A549 (cell line): ENCODE results near the gene PYGO1. TPM values are rescaled to one million over a fixed set of nuclear protein-coding genes. Genes with fewer than 3 reads are reported as not detected.

ENCODE experiments used
- ATAC-seq, 2 experiments: fragments of 200-7000 bp in 1 of 2; fragments of >200 bp in 1 of 2; cut with Nextera tagmentation in 1 of 2; cut with Tn5 transposase in 1 of 2; 3 replicates each; pipeline versions ENCODE4 v1.8.0 to v1.9.1; 2018 to 2020; ENCODE audit warnings: mild to moderate bottlenecking in 1 of 2, moderate library complexity in 1 of 2
- CTCF ChIA-PET: fragments of 300-600 bp; sonication (Branson Sonifier 250); formaldehyde crosslinking; extraction: SDS; loops from one replicate; lab custom pipeline; 2021; ENCODE audit warnings: antibody characterized with exemption, inconsistent platforms; lab: Yijun Ruan, JAX
- POLR2A ChIA-PET: fragments of 350-600 bp; formaldehyde crosslinking; extraction: SDS; loops from one replicate; lab custom pipeline; 2021; ENCODE audit warnings: antibody characterized with exemption, inconsistent platforms; lab: Yijun Ruan, JAX
- DNase-seq, 2 experiments: peaks; one replicate each; pipeline versions ENCODE4 v3.0.0 to v3.0.0-alpha.2; 2011 to 2016; ENCODE audit warnings: low read depth in 1 of 2, low spot score in 1 of 2
- FAIRE-seq: peaks from 2 replicates; lab custom pipeline; 2011; peaks lifted over from hg19 to GRCh38; lab: Jason Lieb, UNC
- H3K27ac ChIP-seq, 2 experiments: fragments of >200 bp; sonication (Bioruptor Twin); formaldehyde crosslinking; 3 replicates each; pipeline ENCODE4 v1.5.1; 2016 to 2017
- H3K4me1 ChIP-seq: fragments of >200 bp; sonication (Bioruptor Twin); formaldehyde crosslinking; 3 replicates; pipeline ENCODE4 v1.6.1; 2016
- H3K4me2 ChIP-seq: fragments of >200 bp; sonication (Bioruptor Twin); formaldehyde crosslinking; 3 replicates; pipeline ENCODE4 v1.6.1; 2016
- H3K4me3 ChIP-seq: fragments of >200 bp; sonication (Bioruptor Twin); formaldehyde crosslinking; 3 replicates; pipeline ENCODE4 v1.5.1; 2016
- H3K9me3 ChIP-seq: fragments of >200 bp; sonication (Bioruptor Twin); formaldehyde crosslinking; 3 replicates; pipeline ENCODE4 v1.6.1; 2016
- E2F6 ChIP-seq: IDR thresholded peaks from 2 replicates; pipeline ENCODE4 v1.6.1; 2012; ENCODE audit warnings: low read depth, borderline replicate concordance
- EHF ChIP-seq: fragments of 250-450 bp; sonication (Bioruptor Pico); IDR thresholded peaks from 2 replicates; pipeline ENCODE4 v1.5.0; 2020; ENCODE audit warnings: mild to moderate bottlenecking
- EP300 ChIP-seq, 2 experiments: fragments of >200 bp; sonication (Bioruptor Twin); formaldehyde crosslinking; IDR thresholded peaks; 2 replicates in 1 of 2; 3 replicates in 1 of 2; pipeline ENCODE4 v1.6.1; 2016 to 2017
- FOSB ChIP-seq: fragments of 250-450 bp; sonication (Bioruptor Pico); IDR thresholded peaks from 2 replicates; pipeline ENCODE4 v1.5.0; 2020; ENCODE audit warnings: mild to moderate bottlenecking, moderate library complexity
- HES2 ChIP-seq: fragments of >200 bp; sonication (Bioruptor Twin); formaldehyde crosslinking; IDR thresholded peaks from 2 replicates; pipeline ENCODE4 v1.6.1; 2016
- HEYL ChIP-seq: fragments of 250-450 bp; sonication (Bioruptor Pico); IDR thresholded peaks from 2 replicates; pipeline ENCODE4 v1.8.0; 2021; ENCODE audit warnings: mild to moderate bottlenecking, moderate library complexity
- HOXB13 ChIP-seq: fragments of 250-450 bp; sonication (Bioruptor Pico); IDR thresholded peaks from 2 replicates; pipeline ENCODE4 v1.5.0; 2020; ENCODE audit warnings: low read depth, mild to moderate bottlenecking, moderate library complexity
- HOXB5 ChIP-seq: fragments of 250-450 bp; sonication (Bioruptor Pico); IDR thresholded peaks from 2 replicates; pipeline ENCODE4 v1.5.0; 2020; ENCODE audit warnings: mild to moderate bottlenecking, moderate library complexity
- JUNB ChIP-seq: fragments of >200 bp; sonication (Bioruptor Twin); formaldehyde crosslinking; IDR thresholded peaks from 2 replicates; pipeline ENCODE4 v1.6.1; 2016
- MAZ ChIP-seq: fragments of 150-350 bp; IDR thresholded peaks from 2 replicates; pipeline ENCODE4 v1.6.1; 2014; ENCODE audit warnings: antibody characterized with exemption, low read depth, low read length, borderline replicate concordance
- MYC ChIP-seq: IDR thresholded peaks from 2 replicates; pipeline ENCODE4 v1.6.1; 2012; ENCODE audit warnings: mild to moderate bottlenecking, inconsistent platforms, low read length, improper control_type of control experiment, borderline replicate concordance
- RAD21 ChIP-seq, 2 experiments: fragments of >200 bp in 1 of 2; sonication (Bioruptor Twin) in 1 of 2; formaldehyde crosslinking in 1 of 2; IDR thresholded peaks in 1 of 2; conservative IDR thresholded peaks in 1 of 2; 2 replicates in 1 of 2; 3 replicates in 1 of 2; pipeline ENCODE4 v1.6.1; 2012 to 2018; ENCODE audit warnings: inconsistent platforms in 1 of 2
- RARB ChIP-seq: fragments of 250-450 bp; sonication (Bioruptor Pico); IDR thresholded peaks from 2 replicates; pipeline ENCODE4 v1.8.0; 2021; ENCODE audit warnings: mild to moderate bottlenecking, moderate library complexity
- RFX5 ChIP-seq: fragments of 450-650 bp; IDR thresholded peaks from 2 replicates; pipeline ENCODE4 v1.7.1; 2014; ENCODE audit warnings: antibody characterized with exemption, mild to moderate bottlenecking, moderate library complexity
- SMC3 ChIP-seq: fragments of >200 bp; sonication (Bioruptor Twin); formaldehyde crosslinking; IDR thresholded peaks from 3 replicates; pipeline ENCODE4 v1.6.1; 2018; ENCODE audit warnings: inconsistent platforms
- TP53 ChIP-seq: fragments of 250-450 bp; sonication (Bioruptor Pico); IDR thresholded peaks from 2 replicates; pipeline ENCODE4 v1.5.0; 2021; ENCODE audit warnings: mild to moderate bottlenecking, moderate library complexity
- ZNF302 ChIP-seq: fragments of 250-450 bp; sonication (Bioruptor Pico); IDR thresholded peaks from 2 replicates; pipeline ENCODE4 v1.9.0; 2021; ENCODE audit warnings: inconsistent platforms, mild to moderate bottlenecking, moderate library complexity
- WGBS: methylation state at CpG from one replicate; pipeline ENCODE4 v1.1.6; 2017; ENCODE audit errors: missing lambda C conversion rate; 5-methylcytosine and 5-hydroxymethylcytosine counted together
- polyA plus RNA-seq, 4 experiments: library from polyadenylated mRNA; depleted of rRNA in 3 of 4; stranded (reverse); fragments of >200 nt; fragmentation: RNase III in 1 of 4; extraction: RNeasy Plus Mini Kit Qiagen cat#74134 plus additional on column Dnase treatment in 1 of 4; gene quantifications; 2 replicates in 3 of 4; 3 replicates in 1 of 4; pipeline ENCODE4 v1.2.3, GENCODE V29; 2011 to 2017
- TF ChIP-seq, protein P1 (sequence below): IDR thresholded peaks from 2 replicates; pipeline ENCODE4 v1.6.1; 2012
- TF ChIP-seq, protein P2 (sequence below): fragments of >200 bp; sonication (Bioruptor Twin); formaldehyde crosslinking; IDR thresholded peaks from 3 replicates; pipeline ENCODE4 v1.5.1; 2016
- TF ChIP-seq, protein P3 (sequence below): fragments of 200-600 bp; sonication (generic); IDR thresholded peaks from 2 replicates; pipeline ENCODE4 v1.6.1; 2016; ENCODE audit warnings: antibody characterized with exemption, mild to moderate bottlenecking, moderate library complexity
- TF ChIP-seq, protein P4 (sequence below): fragments of 250-450 bp; sonication (Bioruptor Pico); IDR thresholded peaks from 2 replicates; pipeline ENCODE4 v1.5.0; 2020; ENCODE audit warnings: low read depth, mild to moderate bottlenecking, moderate library complexity

The PYGO1 gene
- polyA plus RNA-seq, 2 of the 4 experiments (the other 2 are of a cell fraction) = 6.6 to 13.9 TPM

DNA sequence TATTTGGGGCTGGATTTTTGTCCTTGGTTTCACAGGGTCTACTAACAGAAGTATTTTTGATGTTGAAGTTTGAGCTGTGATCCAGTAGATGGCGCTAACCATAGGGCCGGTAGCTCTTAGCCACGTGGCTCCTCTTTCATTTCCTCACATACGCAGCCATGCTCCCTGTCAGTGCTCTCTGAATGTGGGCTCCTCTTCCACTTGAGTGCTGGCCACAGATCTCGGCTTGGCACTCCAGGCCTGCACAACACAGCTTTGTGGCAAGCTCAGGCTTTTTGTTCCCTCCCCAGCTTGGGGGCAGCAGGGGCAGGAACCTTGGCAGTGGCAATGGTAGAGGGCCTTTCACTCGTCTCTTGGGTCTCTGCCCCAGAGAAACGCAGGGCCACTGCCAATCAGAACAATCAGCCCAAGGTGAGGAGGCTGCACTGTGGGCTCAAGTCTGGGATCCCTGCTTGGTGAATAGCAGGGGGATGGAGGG lies 61.5 kb downstream of the PYGO1 start:
- Histone ChIP-seq H3K27ac (peak overlapping the region in 1 of 2 experiments; percentile 45; a peak in 2 of 6 replicates), H3K4me1 (peaks cover 6% of the 10 kb centered on the region; the same call in 2 of the 3 replicates), H3K4me3 (no peak overlapping the region), H3K4me2 (no peak overlapping the region), H3K9me3 (peaks cover 18% of the 10 kb centered on the region; the same call in 1 of the 3 replicates)
- WGBS = 47% methylated on average over 7 of the region's 7 CpGs
- FAIRE-seq (no peak), ATAC-seq (peak in 1 of 2 experiments; percentile 85; a peak in 3 of 6 replicates), DNase-seq (peak; percentile 26 to 69)
- CTCF ChIA-PET = interaction anchor here (0.5 to 3.3 kb wide), 10 partner anchors 9 to 119 kb away, joined by 3 to 12 read pairs (median 4); partner anchors contain the start of gene CCPG1
- POLR2A ChIA-PET = interaction anchor here (0.6 to 1.4 kb wide), 2 partner anchors 29 to 103 kb away, joined by 3 read pairs; no protein-coding TSS in a partner anchor
- TF ChIP-seq RFX5 = no peak
- TF ChIP-seq, protein P1, sequence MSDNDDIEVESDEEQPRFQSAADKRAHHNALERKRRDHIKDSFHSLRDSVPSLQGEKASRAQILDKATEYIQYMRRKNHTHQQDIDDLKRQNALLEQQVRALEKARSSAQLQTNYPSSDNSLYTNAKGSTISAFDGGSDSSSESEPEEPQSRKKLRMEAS = peak; percentile 97
- peak in 1 of 2 experiments; percentile 52; a peak in 2 of 5 replicates for TF ChIP-seq RAD21 (conservative IDR thresholded peaks at IDR 0.05 in 1 of 2, IDR thresholded peaks at IDR 0.05 in 1 of 2)
- peak; percentile 25; the same call in 1 of the 3 replicates for TF ChIP-seq SMC3
- TF ChIP-seq E2F6 = peak; percentile 81; the same call in 1 of the 2 replicates
- peak; percentile 78; the same call in 1 of the 2 replicates for TF ChIP-seq MYC
- no peak for TF ChIP-seq MAZ
- no peak for TF ChIP-seq HOXB5
- TF ChIP-seq, protein P2, sequence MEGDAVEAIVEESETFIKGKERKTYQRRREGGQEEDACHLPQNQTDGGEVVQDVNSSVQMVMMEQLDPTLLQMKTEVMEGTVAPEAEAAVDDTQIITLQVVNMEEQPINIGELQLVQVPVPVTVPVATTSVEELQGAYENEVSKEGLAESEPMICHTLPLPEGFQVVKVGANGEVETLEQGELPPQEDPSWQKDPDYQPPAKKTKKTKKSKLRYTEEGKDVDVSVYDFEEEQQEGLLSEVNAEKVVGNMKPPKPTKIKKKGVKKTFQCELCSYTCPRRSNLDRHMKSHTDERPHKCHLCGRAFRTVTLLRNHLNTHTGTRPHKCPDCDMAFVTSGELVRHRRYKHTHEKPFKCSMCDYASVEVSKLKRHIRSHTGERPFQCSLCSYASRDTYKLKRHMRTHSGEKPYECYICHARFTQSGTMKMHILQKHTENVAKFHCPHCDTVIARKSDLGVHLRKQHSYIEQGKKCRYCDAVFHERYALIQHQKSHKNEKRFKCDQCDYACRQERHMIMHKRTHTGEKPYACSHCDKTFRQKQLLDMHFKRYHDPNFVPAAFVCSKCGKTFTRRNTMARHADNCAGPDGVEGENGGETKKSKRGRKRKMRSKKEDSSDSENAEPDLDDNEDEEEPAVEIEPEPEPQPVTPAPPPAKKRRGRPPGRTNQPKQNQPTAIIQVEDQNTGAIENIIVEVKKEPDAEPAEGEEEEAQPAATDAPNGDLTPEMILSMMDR = peak; percentile 41; the same call in 2 of the 3 replicates
- TF ChIP-seq TP53 (CRISPR knock-in tag) = no peak

DNA sequence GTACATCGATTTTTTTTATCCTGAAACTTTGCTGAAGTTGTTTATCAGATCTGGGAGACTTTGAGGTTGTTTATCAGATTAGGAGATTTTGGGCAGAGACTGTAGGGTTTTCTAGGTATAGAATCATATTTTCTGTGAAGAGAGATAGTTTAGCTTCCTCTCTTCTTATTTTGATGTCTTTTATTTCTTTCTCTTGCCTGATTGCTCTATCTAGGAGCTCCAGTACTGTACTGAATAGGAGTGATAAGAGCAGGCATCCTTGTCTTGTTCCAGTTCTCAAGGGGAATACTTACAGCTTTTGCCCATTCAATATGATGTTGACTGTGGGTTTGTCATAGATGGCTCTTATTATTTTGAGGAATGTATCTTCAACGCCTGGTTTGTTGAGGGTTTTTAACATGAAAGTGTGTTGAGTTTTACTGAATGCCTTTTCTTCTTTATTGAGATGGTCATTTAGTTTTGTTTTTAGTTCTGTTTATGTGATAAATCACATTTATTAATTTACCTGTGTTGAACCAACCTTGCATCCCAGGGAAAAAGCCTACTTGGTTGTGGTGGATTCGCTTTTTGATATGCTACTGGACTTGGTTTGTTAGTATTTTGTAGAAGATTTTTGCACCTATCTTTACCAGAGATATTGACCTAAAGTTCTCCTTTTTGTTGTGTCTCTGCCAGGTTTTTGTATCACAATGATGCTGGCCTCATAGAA lies 65.2 kb downstream of the PYGO1 start:
- FAIRE-seq = no peak
- no peak overlapping the region for H3K4me2 ChIP-seq
- WGBS = 35% methylated on average over 3 of the region's 3 CpGs
- CTCF ChIA-PET = interaction anchor here (1.6 kb wide), 1 partner anchor 8 kb away, joined by 3 read pairs; no protein-coding TSS in a partner anchor
- ATAC-seq = no peak
- H3K4me1 ChIP-seq = no peaks in the 10 kb centered on the region
- TF ChIP-seq RAD21 (conservative IDR thresholded peaks at IDR 0.05 in 1 of 2, IDR thresholded peaks at IDR 0.05 in 1 of 2) = no peak
- no peak for TF ChIP-seq MYC
- no peak for TF ChIP-seq JUNB
- TF ChIP-seq FOSB (CRISPR knock-in tag) = no peak
- TF ChIP-seq HEYL (CRISPR knock-in tag) = no peak
- TF ChIP-seq EHF (CRISPR knock-in tag) = no peak
- no peak overlapping the region for H3K4me3 ChIP-seq
- H3K27ac ChIP-seq = no peak overlapping the region
- POLR2A ChIA-PET = no interaction called here
- H3K9me3 ChIP-seq = peaks cover 18% of the 10 kb centered on the region; the same call in 1 of the 3 replicates
- DNase-seq = no peak

- no peak overlapping the region for H3K4me3 ChIP-seq
- no peaks in the 10 kb centered on the region for H3K4me1 ChIP-seq
- peak; percentile 56 to 60; a peak in 4 of 6 replicates for ATAC-seq
- H3K4me2 ChIP-seq = no peak overlapping the region
- FAIRE-seq = no peak
- 22% methylated on average over 2 of the region's 2 CpGs for WGBS
- peaks cover 15% of the 10 kb centered on the region; the same call in 1 of the 3 replicates for H3K9me3 ChIP-seq
- ChIA-PET CTCF (interaction anchor here (1.5 to 3.0 kb wide), 2 partner anchors 8 to 12 kb away, joined by 3 to 8 read pairs; no protein-coding TSS in a partner anchor), POLR2A (no interaction called here)
- H3K27ac ChIP-seq = no peak overlapping the region
- no peak for DNase-seq
- TF ChIP-seq HES2 (no peak), TP53 (CRISPR knock-in tag) (no peak), RARB (CRISPR knock-in tag) (no peak), EP300 (IDR thresholded peaks at IDR 0.05) (no peak), ZNF302 (no peak), E2F6 (no peak), HOXB13 (no peak)
- TF ChIP-seq, protein P3, sequence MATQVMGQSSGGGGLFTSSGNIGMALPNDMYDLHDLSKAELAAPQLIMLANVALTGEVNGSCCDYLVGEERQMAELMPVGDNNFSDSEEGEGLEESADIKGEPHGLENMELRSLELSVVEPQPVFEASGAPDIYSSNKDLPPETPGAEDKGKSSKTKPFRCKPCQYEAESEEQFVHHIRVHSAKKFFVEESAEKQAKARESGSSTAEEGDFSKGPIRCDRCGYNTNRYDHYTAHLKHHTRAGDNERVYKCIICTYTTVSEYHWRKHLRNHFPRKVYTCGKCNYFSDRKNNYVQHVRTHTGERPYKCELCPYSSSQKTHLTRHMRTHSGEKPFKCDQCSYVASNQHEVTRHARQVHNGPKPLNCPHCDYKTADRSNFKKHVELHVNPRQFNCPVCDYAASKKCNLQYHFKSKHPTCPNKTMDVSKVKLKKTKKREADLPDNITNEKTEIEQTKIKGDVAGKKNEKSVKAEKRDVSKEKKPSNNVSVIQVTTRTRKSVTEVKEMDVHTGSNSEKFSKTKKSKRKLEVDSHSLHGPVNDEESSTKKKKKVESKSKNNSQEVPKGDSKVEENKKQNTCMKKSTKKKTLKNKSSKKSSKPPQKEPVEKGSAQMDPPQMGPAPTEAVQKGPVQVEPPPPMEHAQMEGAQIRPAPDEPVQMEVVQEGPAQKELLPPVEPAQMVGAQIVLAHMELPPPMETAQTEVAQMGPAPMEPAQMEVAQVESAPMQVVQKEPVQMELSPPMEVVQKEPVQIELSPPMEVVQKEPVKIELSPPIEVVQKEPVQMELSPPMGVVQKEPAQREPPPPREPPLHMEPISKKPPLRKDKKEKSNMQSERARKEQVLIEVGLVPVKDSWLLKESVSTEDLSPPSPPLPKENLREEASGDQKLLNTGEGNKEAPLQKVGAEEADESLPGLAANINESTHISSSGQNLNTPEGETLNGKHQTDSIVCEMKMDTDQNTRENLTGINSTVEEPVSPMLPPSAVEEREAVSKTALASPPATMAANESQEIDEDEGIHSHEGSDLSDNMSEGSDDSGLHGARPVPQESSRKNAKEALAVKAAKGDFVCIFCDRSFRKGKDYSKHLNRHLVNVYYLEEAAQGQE = no peak
- TF ChIP-seq, protein P4, sequence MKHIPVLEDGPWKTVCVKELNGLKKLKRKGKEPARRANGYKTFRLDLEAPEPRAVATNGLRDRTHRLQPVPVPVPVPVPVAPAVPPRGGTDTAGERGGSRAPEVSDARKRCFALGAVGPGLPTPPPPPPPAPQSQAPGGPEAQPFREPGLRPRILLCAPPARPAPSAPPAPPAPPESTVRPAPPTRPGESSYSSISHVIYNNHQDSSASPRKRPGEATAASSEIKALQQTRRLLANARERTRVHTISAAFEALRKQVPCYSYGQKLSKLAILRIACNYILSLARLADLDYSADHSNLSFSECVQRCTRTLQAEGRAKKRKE (CRISPR knock-in tag) = no peak
These were observed 69.5 kb downstream of the PYGO1 start for GRCh38 chr15:55518641-55519040.
